ENCODE data around the gene LETMD1. TPM values are rescaled to one million over a fixed set of nuclear protein-coding genes. Genes with fewer than 3 reads are reported as not detected.

Gene LETMD1
- total RNA-seq, 2 donors from 2014 or later = 56.2 to 56.6 TPM

DNA sequence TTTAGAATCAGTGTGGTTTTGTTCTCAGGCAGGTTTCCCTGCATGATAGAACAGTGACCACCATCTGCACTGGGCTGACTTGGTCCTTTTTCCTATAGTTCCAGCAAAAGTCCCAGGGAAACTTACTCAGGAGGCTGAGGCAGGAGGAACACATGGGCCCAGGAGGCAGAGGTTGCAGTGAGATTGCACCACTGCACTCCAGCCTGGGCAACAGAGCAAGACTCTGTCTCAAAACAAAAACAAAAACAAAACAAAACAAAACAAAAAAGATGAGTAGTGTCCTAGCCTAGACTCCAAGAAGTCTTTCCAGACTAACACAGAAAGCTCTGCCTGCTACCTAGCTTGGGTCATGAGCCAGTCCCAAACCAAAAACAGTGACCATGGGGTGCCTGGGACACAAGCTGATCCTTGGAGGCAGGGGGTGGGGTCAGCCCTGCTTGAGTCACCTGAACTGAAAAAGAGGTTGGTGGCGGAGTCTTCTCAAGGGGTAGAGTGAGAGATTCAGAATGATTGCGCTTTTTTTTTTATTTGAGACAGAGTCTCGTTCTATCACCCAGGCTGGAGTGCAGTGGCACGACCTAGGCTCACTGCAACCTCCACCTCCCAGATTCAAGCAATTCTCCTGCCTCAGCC, 14.6 kb upstream of the LETMD1 start:
- Mint-ChIP-seq H3K4me1 (no peaks in the 10 kb centered on the region), H3K27ac (no peak overlapping the region), H3K36me3 (ENCODE audit: low read depth) (no peaks in the 10 kb centered on the region), H3K4me3 (no peak overlapping the region), H3K27me3 (peaks cover 3% of the 10 kb centered on the region)
- DNase-seq = no peak
- H3K9me3 ChIP-seq (ENCODE audit: control insufficient read depth, low read length, poor library complexity, severe bottlenecking) = no peaks in the 10 kb centered on the region
- ATAC-seq = no peak

DNA sequence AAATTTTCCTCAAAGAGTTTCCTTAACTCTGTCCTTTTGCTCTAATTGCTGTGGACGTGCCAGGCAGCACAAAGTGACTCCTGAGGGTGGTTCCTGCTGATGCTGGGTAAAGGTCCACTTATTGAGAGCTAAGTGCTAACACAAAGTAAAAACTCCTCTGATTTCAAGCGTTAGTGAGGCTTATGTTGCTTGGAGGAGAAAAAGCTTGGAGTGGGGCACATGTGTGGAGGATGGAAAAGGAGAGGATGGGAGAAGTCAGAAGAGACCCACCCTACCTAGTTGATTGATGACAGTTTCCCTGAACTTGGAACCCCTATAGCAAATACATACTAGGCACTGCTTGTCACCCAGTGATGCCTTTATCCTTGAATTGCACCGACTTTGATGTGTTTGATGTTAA, 11.8 kb upstream of the LETMD1 start:
- no peaks in the 10 kb centered on the region for H3K4me1 Mint-ChIP-seq

DNA sequence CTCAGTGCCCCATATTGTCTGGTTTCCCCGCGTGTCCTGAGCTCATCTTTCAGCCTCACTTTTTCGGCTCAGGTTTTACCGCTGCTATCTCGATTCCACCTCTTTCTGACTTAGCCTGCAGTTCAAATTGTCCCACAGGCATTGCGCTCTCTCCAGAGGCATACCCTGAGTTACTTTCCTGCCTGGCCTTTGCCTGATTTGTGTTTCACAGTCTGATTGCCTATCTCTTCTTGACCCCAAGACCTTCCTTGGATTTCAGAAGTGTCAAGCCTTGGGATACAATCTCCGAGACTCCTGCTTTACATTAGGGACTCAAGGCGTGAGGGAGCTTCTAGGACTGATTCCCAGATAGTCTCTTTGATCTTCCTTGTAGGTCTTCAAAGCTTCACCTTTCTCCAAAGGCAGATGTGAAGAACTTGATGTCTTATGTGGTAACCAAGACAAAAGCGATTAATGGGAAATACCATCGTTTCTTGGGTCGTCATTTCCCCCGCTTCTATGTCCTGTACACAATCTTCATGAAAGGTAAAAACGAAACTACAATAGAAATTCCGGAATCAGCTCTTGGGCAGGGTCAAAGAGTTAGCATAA, 629 bp downstream of the LETMD1 start:
- peak overlapping the region; percentile 95 for H3K27ac Mint-ChIP-seq
- H3K4me1 Mint-ChIP-seq = peaks cover 23% of the 10 kb centered on the region
- peaks cover 4% of the 10 kb centered on the region for H3K36me3 Mint-ChIP-seq (ENCODE audit: low read depth)
- H3K9me3 ChIP-seq (ENCODE audit: control insufficient read depth, low read length, poor library complexity, severe bottlenecking) = no peaks in the 10 kb centered on the region
- no peak for ATAC-seq
- no peak for DNase-seq
- H3K4me3 Mint-ChIP-seq = peak overlapping the region; percentile 99
- no peaks in the 10 kb centered on the region for H3K27me3 Mint-ChIP-seq

More for the DNA sequence above, 11.8 kb upstream of the LETMD1 start:
- DNase-seq = no peak
- no peak for ATAC-seq
- no peak overlapping the region for H3K27ac Mint-ChIP-seq
- H3K9me3 ChIP-seq (ENCODE audit: control insufficient read depth, low read length, poor library complexity, severe bottlenecking) = no peaks in the 10 kb centered on the region
- no peak overlapping the region for H3K4me3 Mint-ChIP-seq
- no peaks in the 10 kb centered on the region for H3K36me3 Mint-ChIP-seq (ENCODE audit: low read depth)
- no peaks in the 10 kb centered on the region for H3K27me3 Mint-ChIP-seq

DNA sequence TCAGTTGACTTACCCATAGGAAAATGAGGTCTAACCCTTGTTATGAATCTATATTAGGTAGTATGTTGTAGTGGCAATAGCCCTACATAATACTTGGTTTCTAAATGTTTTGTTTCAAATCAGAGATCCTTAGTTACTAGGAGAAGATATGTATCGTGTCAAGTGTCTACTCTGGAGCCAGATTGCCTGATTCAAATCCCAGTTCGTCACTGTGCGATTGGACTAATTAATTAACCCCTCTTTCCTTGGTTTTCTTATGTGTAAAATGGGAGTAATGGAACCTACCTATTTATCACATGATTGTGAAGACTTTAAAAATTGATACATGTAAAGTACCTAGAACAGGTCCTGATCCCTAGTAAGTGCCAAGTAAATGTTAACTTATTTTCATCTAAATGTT, 1.4 kb downstream of the LETMD1 start:
- H3K4me1 Mint-ChIP-seq = peaks cover 23% of the 10 kb centered on the region
- peak overlapping the region; percentile 99 for H3K4me3 Mint-ChIP-seq
- peaks cover 4% of the 10 kb centered on the region for H3K36me3 Mint-ChIP-seq (ENCODE audit: low read depth)
- no peak for DNase-seq
- H3K27me3 Mint-ChIP-seq = no peaks in the 10 kb centered on the region
- H3K27ac Mint-ChIP-seq = peak overlapping the region; percentile 95
- no peaks in the 10 kb centered on the region for H3K9me3 ChIP-seq (ENCODE audit: control insufficient read depth, low read length, poor library complexity, severe bottlenecking)
- ATAC-seq = no peak

DNA sequence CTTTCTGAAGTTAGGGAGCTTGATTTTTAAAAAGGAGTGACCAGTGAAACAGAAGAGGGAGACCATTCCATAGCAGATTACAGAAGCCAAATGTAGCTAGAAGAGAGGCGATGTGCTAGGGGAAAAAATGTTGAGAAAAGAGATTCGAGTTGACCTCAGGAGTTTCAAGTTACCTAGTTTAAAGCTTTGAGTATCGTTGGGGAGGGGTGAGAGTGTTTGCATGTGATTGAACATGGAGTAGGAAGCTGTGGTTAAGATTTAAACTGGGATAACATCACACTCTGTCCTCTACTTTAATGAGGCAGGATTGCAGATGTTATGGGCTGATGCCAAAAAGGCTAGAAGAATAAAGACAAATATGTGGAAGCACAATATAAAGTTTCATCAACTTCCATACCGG, 3.7 kb downstream of the LETMD1 start:
- H3K4me3 Mint-ChIP-seq = no peak overlapping the region
- no peaks in the 10 kb centered on the region for H3K9me3 ChIP-seq (ENCODE audit: control insufficient read depth, low read length, poor library complexity, severe bottlenecking)
- H3K4me1 Mint-ChIP-seq = peaks cover 21% of the 10 kb centered on the region
- no peak for ATAC-seq
- H3K27ac Mint-ChIP-seq = peak overlapping the region; percentile 81
- H3K36me3 Mint-ChIP-seq (ENCODE audit: low read depth) = peaks cover 4% of the 10 kb centered on the region
- DNase-seq = no peak
- no peaks in the 10 kb centered on the region for H3K27me3 Mint-ChIP-seq

DNA sequence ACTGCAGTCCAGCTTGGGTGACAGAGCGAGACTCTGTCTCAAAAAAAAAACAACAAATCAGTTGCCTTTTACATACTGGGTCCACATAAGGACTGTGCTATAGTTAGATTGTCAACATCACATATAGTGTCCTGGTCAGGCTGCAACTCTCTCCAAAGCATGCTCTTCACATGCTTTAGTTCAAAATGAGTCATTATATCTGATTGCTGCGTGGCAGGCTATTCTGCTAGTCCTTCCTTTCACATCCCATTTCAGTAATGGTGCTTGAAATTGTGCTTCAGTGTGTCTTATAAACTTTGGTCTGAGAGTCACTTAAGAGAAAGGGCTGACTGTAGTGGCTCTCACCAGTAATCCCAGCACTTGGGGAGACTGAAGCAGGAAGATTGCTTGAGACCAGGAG, 6.9 kb downstream of the LETMD1 start:
- H3K27me3 Mint-ChIP-seq = no peaks in the 10 kb centered on the region
- peaks cover 4% of the 10 kb centered on the region for H3K36me3 Mint-ChIP-seq (ENCODE audit: low read depth)
- no peak overlapping the region for H3K27ac Mint-ChIP-seq
- no peaks in the 10 kb centered on the region for H3K9me3 ChIP-seq (ENCODE audit: control insufficient read depth, low read length, poor library complexity, severe bottlenecking)
- H3K4me3 Mint-ChIP-seq = no peak overlapping the region
- H3K4me1 Mint-ChIP-seq = peaks cover 5% of the 10 kb centered on the region
- no peak for DNase-seq
- no peak for ATAC-seq

DNA sequence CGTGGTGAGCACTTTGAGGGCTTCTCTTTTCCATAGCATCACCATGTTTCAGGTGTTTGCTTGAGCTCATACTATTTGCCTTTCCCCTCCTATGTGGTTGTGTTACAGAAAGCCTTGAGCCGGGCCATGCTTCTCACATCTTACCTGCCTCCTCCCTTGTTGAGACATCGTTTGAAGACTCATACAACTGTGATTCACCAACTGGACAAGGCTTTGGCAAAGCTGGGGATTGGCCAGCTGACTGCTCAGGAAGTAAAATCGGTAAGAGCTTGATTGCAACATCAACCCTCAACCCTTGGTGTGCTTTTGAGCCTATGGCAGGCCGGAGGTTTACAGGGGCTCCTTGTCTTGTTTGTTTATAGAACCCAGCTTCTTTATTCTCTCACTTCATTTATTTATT, 8.1 kb downstream of the LETMD1 start:
- ATAC-seq = no peak
- Mint-ChIP-seq H3K36me3 (ENCODE audit: low read depth) (peaks cover 4% of the 10 kb centered on the region), H3K4me3 (no peak overlapping the region)

DNA sequence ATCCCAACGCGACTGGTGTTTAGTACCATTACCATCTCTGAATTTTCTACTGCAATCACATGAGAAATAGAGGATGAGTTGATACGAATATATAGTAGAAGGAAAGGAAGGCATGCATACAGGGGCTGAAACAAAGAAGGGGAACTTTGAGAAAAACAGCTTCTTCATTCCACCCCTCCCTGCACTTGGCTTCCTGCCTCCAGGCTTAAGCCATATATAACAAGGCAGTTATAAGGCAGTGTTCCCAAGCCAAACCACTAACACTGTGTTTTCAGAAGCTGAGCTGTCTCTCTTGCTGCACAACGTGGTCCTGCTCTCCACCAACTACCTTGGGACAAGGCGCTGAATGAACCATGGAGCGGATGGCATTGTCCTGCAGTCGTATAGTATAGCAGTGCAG, 11.0 kb downstream of the LETMD1 start:
- H3K4me3 Mint-ChIP-seq = no peak overlapping the region
- ATAC-seq = no peak
- no peaks in the 10 kb centered on the region for H3K36me3 Mint-ChIP-seq (ENCODE audit: low read depth)
- no peaks in the 10 kb centered on the region for H3K9me3 ChIP-seq (ENCODE audit: control insufficient read depth, low read length, poor library complexity, severe bottlenecking)
- no peaks in the 10 kb centered on the region for H3K27me3 Mint-ChIP-seq
- H3K27ac Mint-ChIP-seq = no peak overlapping the region
- DNase-seq = no peak
- H3K4me1 Mint-ChIP-seq = no peaks in the 10 kb centered on the region

More for the DNA sequence above, 8.1 kb downstream of the LETMD1 start:
- no peaks in the 10 kb centered on the region for H3K27me3 Mint-ChIP-seq
- H3K27ac Mint-ChIP-seq = no peak overlapping the region
- no peaks in the 10 kb centered on the region for H3K9me3 ChIP-seq (ENCODE audit: control insufficient read depth, low read length, poor library complexity, severe bottlenecking)
- DNase-seq = no peak
- H3K4me1 Mint-ChIP-seq = peaks cover 5% of the 10 kb centered on the region

DNA sequence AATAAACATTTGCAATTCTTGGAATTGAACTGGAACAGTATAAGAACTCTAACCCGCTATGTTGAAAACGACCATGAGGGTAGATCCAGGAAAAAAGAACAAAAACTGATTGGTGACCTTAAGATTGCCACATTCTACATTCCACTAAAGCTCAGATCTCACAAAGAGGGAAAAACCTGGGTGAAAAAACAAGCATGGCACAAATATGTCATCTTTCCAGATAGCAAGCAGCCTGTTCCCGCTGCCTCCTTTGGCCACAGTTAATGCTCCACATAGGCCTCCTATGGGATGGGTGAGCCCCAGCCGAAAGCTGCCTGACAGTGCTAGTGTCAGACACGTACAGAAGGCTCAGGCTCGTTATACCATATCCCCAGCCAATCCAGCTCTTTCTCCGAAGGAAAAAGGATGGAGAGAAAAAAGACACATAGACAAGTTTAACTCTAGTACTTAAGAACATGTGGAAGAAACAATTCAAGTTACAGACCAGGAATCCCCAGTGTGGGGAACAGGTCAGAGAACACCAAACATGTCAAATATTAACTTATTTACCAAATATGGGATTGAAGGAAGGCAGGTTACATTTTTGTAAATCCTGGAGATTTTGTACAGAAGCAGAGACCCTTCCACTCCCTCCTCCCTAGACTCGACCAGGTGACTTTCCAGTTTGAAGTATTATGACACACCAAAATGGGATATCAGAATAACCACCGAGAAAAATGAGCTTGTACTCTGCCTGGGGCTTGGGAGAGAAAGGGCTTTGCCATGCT, 14.7 kb downstream of the LETMD1 start:
- no peaks in the 10 kb centered on the region for H3K27me3 Mint-ChIP-seq
- no peak for ATAC-seq
- H3K9me3 ChIP-seq (ENCODE audit: control insufficient read depth, low read length, poor library complexity, severe bottlenecking) = no peaks in the 10 kb centered on the region
- H3K27ac Mint-ChIP-seq = peak overlapping the region; percentile 27
- H3K4me3 Mint-ChIP-seq = no peak overlapping the region
- no peak for DNase-seq
- no peaks in the 10 kb centered on the region for H3K4me1 Mint-ChIP-seq
- peaks cover 1% of the 10 kb centered on the region for H3K36me3 Mint-ChIP-seq (ENCODE audit: low read depth)

DNA sequence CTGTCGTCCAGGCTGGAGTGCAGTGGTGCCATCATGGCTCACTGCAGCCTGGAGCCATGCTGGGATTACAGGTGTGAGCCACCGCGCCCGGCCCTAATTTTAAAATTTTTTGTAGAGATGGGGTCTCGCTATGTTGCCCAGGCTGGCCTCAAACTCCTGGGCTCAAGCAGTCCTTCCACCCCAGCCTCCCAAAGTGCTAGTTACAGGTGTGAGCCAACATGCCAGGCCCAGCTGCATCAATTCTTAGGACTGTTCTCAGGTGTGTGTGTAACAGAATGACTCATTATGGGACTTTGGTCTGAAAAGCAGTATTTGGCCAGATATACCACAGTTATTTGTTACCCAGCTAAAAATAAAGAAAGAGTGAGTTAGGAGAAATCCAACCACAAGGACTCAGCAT, 17.4 kb downstream of the LETMD1 start:
- no peaks in the 10 kb centered on the region for H3K27me3 Mint-ChIP-seq
- no peak for ATAC-seq
- no peak for DNase-seq
- H3K27ac Mint-ChIP-seq = no peak overlapping the region
- H3K4me1 Mint-ChIP-seq = no peaks in the 10 kb centered on the region
- no peak overlapping the region for H3K4me3 Mint-ChIP-seq
- H3K36me3 Mint-ChIP-seq (ENCODE audit: low read depth) = peaks cover 2% of the 10 kb centered on the region
- H3K9me3 ChIP-seq (ENCODE audit: control insufficient read depth, low read length, poor library complexity, severe bottlenecking) = no peaks in the 10 kb centered on the region

DNA sequence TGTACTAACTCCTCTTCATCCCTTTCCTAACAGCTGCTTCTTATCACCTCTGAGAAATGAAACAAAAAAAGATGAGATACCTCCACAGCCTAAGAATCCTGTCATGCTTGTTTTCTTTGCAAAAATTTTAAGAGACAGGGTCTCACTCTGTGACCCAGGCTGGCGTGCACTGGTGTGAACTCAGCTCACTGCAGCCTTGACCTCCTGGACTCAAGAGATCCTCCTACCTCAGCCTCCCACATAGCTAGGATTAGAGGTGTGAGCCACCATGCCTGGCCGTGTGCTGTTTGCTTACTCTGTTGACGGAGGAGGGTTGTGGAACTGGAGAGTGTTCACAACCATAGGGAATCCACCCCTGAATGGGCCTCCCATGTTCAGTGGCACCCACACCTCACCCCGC, 19.1 kb downstream of the LETMD1 start:
- no peak overlapping the region for H3K4me3 Mint-ChIP-seq
- H3K4me1 Mint-ChIP-seq = no peaks in the 10 kb centered on the region
- DNase-seq (no peak), ATAC-seq (no peak)
- H3K36me3 Mint-ChIP-seq (ENCODE audit: low read depth) = peaks cover 2% of the 10 kb centered on the region
- H3K9me3 ChIP-seq (ENCODE audit: control insufficient read depth, low read length, poor library complexity, severe bottlenecking) = no peaks in the 10 kb centered on the region
- H3K27me3 Mint-ChIP-seq = no peaks in the 10 kb centered on the region
- peak overlapping the region; percentile 68 for H3K27ac Mint-ChIP-seq

DNA sequence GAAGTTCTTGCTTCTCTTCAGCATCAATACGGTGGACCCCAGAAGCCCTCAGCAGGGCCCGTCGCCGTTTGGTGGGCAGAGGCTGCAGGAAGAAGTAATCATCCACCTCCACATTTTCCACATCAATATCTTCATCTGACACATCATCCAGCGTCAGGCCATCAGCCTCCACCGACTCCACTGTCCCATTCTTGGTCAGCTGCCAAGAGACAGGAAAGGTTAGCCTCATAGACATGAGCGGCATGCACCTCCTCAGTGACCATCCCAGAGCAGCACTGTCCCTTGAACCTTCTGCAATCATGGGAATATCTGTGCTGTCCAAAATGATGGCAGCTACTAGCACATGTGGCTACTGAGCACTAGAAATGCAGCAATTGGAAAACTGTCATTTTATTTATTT, 19.6 kb downstream of the LETMD1 start:
- Mint-ChIP-seq H3K27me3 (no peaks in the 10 kb centered on the region), H3K36me3 (ENCODE audit: low read depth) (peaks cover 2% of the 10 kb centered on the region), H3K4me1 (no peaks in the 10 kb centered on the region), H3K27ac (peak overlapping the region; percentile 68), H3K4me3 (no peak overlapping the region)
- H3K9me3 ChIP-seq (ENCODE audit: control insufficient read depth, low read length, poor library complexity, severe bottlenecking) = no peaks in the 10 kb centered on the region
- no peak for ATAC-seq
- DNase-seq = no peak

DNA sequence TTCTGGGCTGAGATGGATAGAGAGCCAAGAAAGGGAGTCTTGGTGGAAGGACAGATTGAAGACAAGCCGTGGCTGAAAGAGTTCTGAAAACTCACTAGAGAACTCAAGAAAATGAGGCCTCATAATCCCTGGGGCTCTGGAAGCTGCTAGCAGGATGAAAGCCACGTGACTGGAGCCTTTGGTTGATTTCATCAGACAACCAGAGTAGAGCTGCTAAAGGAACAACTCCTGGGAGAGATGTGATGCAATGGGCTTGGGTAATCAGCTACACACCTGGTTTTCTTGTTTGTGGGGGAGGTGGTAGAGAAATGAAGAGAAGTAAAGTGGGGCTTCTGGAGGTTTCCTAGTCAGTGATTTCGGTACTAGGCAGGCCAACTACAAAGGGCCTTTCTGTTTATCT, 21.9 kb downstream of the LETMD1 start:
- no peaks in the 10 kb centered on the region for H3K27me3 Mint-ChIP-seq
- DNase-seq (no peak), ATAC-seq (no peak)
- H3K4me1 Mint-ChIP-seq = no peaks in the 10 kb centered on the region
- H3K36me3 Mint-ChIP-seq (ENCODE audit: low read depth) = peaks cover 2% of the 10 kb centered on the region
- H3K4me3 Mint-ChIP-seq = no peak overlapping the region
- H3K27ac Mint-ChIP-seq = peak overlapping the region; percentile 21
- H3K9me3 ChIP-seq (ENCODE audit: control insufficient read depth, low read length, poor library complexity, severe bottlenecking) = no peaks in the 10 kb centered on the region
